H9 (cell line): Measurements from ENCODE around the gene MPZL3. TPM values are rescaled to one million over a fixed set of nuclear protein-coding genes. Genes with fewer than 3 reads are reported as not detected.

Experiments used
- DNase-seq: peaks from one replicate; pipeline ENCODE4 v3.0.0-alpha.2; 2017
- H2AFZ ChIP-seq: one replicate; pipeline ENCODE4 v1.6.1; 2013; ENCODE audit warnings: mild to moderate bottlenecking, low read length, control low read depth, moderate library complexity
- H2AK5ac ChIP-seq: 2 replicates; pipeline ENCODE4 v1.6.1; 2013; ENCODE audit warnings: low read length, control low read depth, mixed read lengths; ENCODE audit not compliant: insufficient read length
- H2BK120ac ChIP-seq: one replicate; pipeline ENCODE4 v1.6.1; 2013; ENCODE audit warnings: low read depth, mild to moderate bottlenecking, low read length, control low read depth, inconsistent platforms; ENCODE audit not compliant: poor library complexity, severe bottlenecking
- H2BK12ac ChIP-seq: 2 replicates; pipeline ENCODE4 v1.6.1; 2013; ENCODE audit warnings: low read length, control low read depth, mixed read lengths, low read depth; ENCODE audit not compliant: insufficient read length
- H2BK15ac ChIP-seq: 2 replicates; pipeline ENCODE4 v1.6.1; 2013; ENCODE audit warnings: low read depth, low read length, control low read depth
- H2BK20ac ChIP-seq: one replicate; pipeline ENCODE4 v1.6.1; 2013; ENCODE audit warnings: low read depth, mild to moderate bottlenecking, low read length, control low read depth, inconsistent platforms; ENCODE audit not compliant: poor library complexity, severe bottlenecking
- H2BK5ac ChIP-seq: 2 replicates; pipeline ENCODE4 v1.6.1; 2013; ENCODE audit warnings: low read length, control low read depth, mixed read lengths; ENCODE audit not compliant: insufficient read length
- H3K14ac ChIP-seq: 2 replicates; pipeline ENCODE4 v1.6.1; 2013; ENCODE audit warnings: low read length, control low read depth; ENCODE audit not compliant: insufficient read depth
- H3K18ac ChIP-seq: 2 replicates; pipeline ENCODE4 v1.6.1; 2013; ENCODE audit warnings: low read depth, mild to moderate bottlenecking, mixed read lengths, low read length, control low read depth; ENCODE audit not compliant: insufficient read length
- H3K23ac ChIP-seq: 2 replicates; pipeline ENCODE4 v1.6.1; 2013; ENCODE audit warnings: low read length, control low read depth, mixed read lengths, low read depth; ENCODE audit not compliant: insufficient read length
- H3K23me2 ChIP-seq: 2 replicates; pipeline ENCODE4 v1.6.1; 2013; ENCODE audit warnings: low read depth, mild to moderate bottlenecking, mixed read lengths, low read length, control low read depth; ENCODE audit not compliant: insufficient read length, poor library complexity, severe bottlenecking
- H3K27ac ChIP-seq: 2 replicates; pipeline ENCODE4 v1.5.1; 2013; ENCODE audit warnings: low read length, control low read depth, mixed read lengths, low read depth; ENCODE audit not compliant: insufficient read length
- H3K27me3 ChIP-seq: 2 replicates; pipeline ENCODE4 v1.6.1; 2013; ENCODE audit warnings: low read length, control low read depth, inconsistent platforms; ENCODE audit not compliant: insufficient read depth
- H3K4ac ChIP-seq: 2 replicates; pipeline ENCODE4 v1.6.1; 2013; ENCODE audit warnings: low read depth, mild to moderate bottlenecking, control low read depth, inconsistent platforms, low read length, moderate library complexity
- H3K4me1 ChIP-seq: 2 replicates; pipeline ENCODE4 v1.6.1; 2013; ENCODE audit warnings: low read length, control low read depth, inconsistent platforms; ENCODE audit not compliant: insufficient read depth
- H3K4me2 ChIP-seq: 2 replicates; pipeline ENCODE4 v1.6.1; 2013; ENCODE audit warnings: low read length, control low read depth, mixed read lengths; ENCODE audit not compliant: insufficient read length, insufficient read depth
- H3K56ac ChIP-seq: 2 replicates; pipeline ENCODE4 v1.6.1; 2013; ENCODE audit warnings: low read depth, mild to moderate bottlenecking, mixed read lengths, low read length, control low read depth; ENCODE audit not compliant: insufficient read length
- H3K79me1 ChIP-seq: 2 replicates; pipeline ENCODE4 v1.6.1; 2013; ENCODE audit warnings: low read depth, mild to moderate bottlenecking, moderate library complexity, low read length, control low read depth, inconsistent platforms; ENCODE audit not compliant: insufficient read depth, poor library complexity, severe bottlenecking
- H3K79me2 ChIP-seq: 2 replicates; pipeline ENCODE4 v1.6.1; 2013; ENCODE audit warnings: low read length, control low read depth, inconsistent platforms; ENCODE audit not compliant: insufficient read depth
- H3K9ac ChIP-seq: 2 replicates; pipeline ENCODE4 v1.6.1; 2013; ENCODE audit warnings: low read length, control low read depth, mixed read lengths; ENCODE audit not compliant: insufficient read length; ENCODE audit errors: extremely low read depth
- H3K9me3 ChIP-seq: one replicate; pipeline ENCODE4 v1.6.1; 2013; ENCODE audit warnings: low read depth, low read length, inconsistent platforms; ENCODE audit not compliant: control insufficient read depth
- H3T11ph ChIP-seq: one replicate; pipeline ENCODE4 v1.6.1; 2013; ENCODE audit warnings: mild to moderate bottlenecking, low read length, control low read depth, inconsistent platforms
- H4K20me1 ChIP-seq: one replicate; pipeline ENCODE4 v1.6.1; 2013; ENCODE audit not compliant: control insufficient read depth, insufficient read length, insufficient read depth
- H4K5ac ChIP-seq: 2 replicates; pipeline ENCODE4 v1.6.1; 2013; ENCODE audit warnings: low read depth, mild to moderate bottlenecking, mixed read lengths, low read length, control low read depth; ENCODE audit not compliant: insufficient read length
- H4K8ac ChIP-seq: replicated peaks from 2 replicates; pipeline ENCODE4 v1.6.1; 2013; ENCODE audit warnings: low read length, control low read depth, mixed read lengths, low read depth; ENCODE audit not compliant: insufficient read length
- H4K91ac ChIP-seq: 2 replicates; pipeline ENCODE4 v1.6.1; 2013; ENCODE audit warnings: low read depth, mild to moderate bottlenecking, moderate library complexity, mixed read lengths, low read length, control low read depth; ENCODE audit not compliant: insufficient read length
- H3K27ac Mint-ChIP-seq, 3 experiments: 2 replicates in 2 of 3; 3 replicates in 1 of 3; pipeline ENCODE4 v1.8.0; 2020 to 2021; ENCODE audit warnings: mixed read lengths in 3 of 3, mild to moderate bottlenecking in 1 of 3, moderate library complexity in 1 of 3
- H3K27me3 Mint-ChIP-seq: 2 replicates; pipeline ENCODE4 v1.8.0; 2021; ENCODE audit warnings: low read depth, mild to moderate bottlenecking, moderate library complexity, mixed read lengths
- H3K36me3 Mint-ChIP-seq, 3 experiments: 2 replicates in 2 of 3; 3 replicates in 1 of 3; pipeline ENCODE4 v1.8.0; 2020 to 2021; ENCODE audit warnings: low read depth in 3 of 3, mixed read lengths in 3 of 3; ENCODE audit not compliant: insufficient read depth in 1 of 3
- H3K4me1 Mint-ChIP-seq, 2 experiments: 2 replicates each; pipeline ENCODE4 v1.8.0; 2020; ENCODE audit warnings: mixed read lengths in 2 of 2
- H3K4me3 Mint-ChIP-seq, 2 experiments: 2 replicates in 1 of 2; 3 replicates in 1 of 2; pipeline ENCODE4 v1.8.0; 2020 to 2021; ENCODE audit warnings: mild to moderate bottlenecking in 2 of 2, mixed read lengths in 2 of 2, moderate library complexity in 1 of 2
- H3K9me3 Mint-ChIP-seq, 2 experiments: 2 replicates in 1 of 2; 3 replicates in 1 of 2; pipeline ENCODE4 v1.8.0; 2020; ENCODE audit warnings: mild to moderate bottlenecking in 2 of 2, mixed read lengths in 2 of 2, moderate library complexity in 1 of 2
- WGBS: extraction: QIAGEN DNeasy Blood & Tissue Kit; methylation state at CpG from one replicate; pipeline ENCODE4 v1.1.7; 2013; ENCODE audit warnings: missing lambda C conversion rate, low lambda C conversion rate, mixed read lengths; ENCODE audit not compliant: insufficient read length; ENCODE audit errors: extremely low coverage; 5-methylcytosine and 5-hydroxymethylcytosine counted together
- total RNA-seq: library from RNA; stranded (reverse); gene quantifications from 2 replicates; pipeline ENCODE4 v1.2.1, GENCODE V29; 2021
- TF ChIP-seq, protein P1 (sequence below): fragments of 200-600 bp; sonication (generic); conservative IDR thresholded peaks from 3 replicates; pipeline ENCODE4 v1.8.0; 2021; ENCODE audit warnings: antibody characterized with exemption, mild to moderate bottlenecking

Gene MPZL3
- total RNA-seq, 1 experiment from 2014 or later: 2.6 TPM

DNA sequence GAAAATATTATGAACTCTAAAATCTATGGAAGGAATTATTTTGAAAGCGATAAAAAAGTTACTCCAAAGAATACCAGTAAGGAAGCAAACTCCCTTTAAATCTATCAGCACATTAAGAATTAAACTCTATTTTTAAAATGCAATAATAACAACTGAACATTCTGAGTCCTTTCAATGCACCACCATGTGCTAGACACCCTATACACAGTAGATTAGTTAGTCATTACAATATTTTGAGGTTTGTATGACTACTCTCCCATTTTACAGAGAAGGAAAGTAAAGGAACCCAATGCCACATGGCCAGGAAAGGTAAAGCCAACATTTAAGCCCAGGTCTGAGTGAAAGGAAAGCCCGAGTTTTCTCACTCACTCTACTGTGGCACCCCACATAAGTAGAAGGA is 45.1 kb downstream of the MPZL3 start:
- no peak overlapping the region for H4K5ac ChIP-seq
- H4K91ac ChIP-seq: no peak overlapping the region
- H3K18ac ChIP-seq: no peak overlapping the region
- peaks cover 13% of the 10 kb centered on the region for H3K4me1 ChIP-seq
- no peak overlapping the region for H3K4me3 Mint-ChIP-seq
- peaks cover 4% of the 10 kb centered on the region for H3K27me3 Mint-ChIP-seq
- no peaks in the 10 kb centered on the region for H3K9me3 ChIP-seq
- 0 out of 7 replicates have a peak, but pooled peaks cover 0 to 7% (median 0%) of the 10 kb centered on the region in 3 experiments for H3K36me3 Mint-ChIP-seq
- no peaks in the 10 kb centered on the region for H4K20me1 ChIP-seq
- H2BK15ac ChIP-seq: no peak overlapping the region
- no peaks in the 10 kb centered on the region for H3K23me2 ChIP-seq
- TF ChIP-seq, protein P1, sequence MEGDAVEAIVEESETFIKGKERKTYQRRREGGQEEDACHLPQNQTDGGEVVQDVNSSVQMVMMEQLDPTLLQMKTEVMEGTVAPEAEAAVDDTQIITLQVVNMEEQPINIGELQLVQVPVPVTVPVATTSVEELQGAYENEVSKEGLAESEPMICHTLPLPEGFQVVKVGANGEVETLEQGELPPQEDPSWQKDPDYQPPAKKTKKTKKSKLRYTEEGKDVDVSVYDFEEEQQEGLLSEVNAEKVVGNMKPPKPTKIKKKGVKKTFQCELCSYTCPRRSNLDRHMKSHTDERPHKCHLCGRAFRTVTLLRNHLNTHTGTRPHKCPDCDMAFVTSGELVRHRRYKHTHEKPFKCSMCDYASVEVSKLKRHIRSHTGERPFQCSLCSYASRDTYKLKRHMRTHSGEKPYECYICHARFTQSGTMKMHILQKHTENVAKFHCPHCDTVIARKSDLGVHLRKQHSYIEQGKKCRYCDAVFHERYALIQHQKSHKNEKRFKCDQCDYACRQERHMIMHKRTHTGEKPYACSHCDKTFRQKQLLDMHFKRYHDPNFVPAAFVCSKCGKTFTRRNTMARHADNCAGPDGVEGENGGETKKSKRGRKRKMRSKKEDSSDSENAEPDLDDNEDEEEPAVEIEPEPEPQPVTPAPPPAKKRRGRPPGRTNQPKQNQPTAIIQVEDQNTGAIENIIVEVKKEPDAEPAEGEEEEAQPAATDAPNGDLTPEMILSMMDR: no peak
- H3K4me2 ChIP-seq: no peak overlapping the region
- H2BK12ac ChIP-seq: no peak overlapping the region
- H3K79me2 ChIP-seq: no peaks in the 10 kb centered on the region
- H3T11ph ChIP-seq: no peak overlapping the region
- no peak overlapping the region for H2AK5ac ChIP-seq
- no peak overlapping the region for H2BK5ac ChIP-seq
- no peak for DNase-seq
- peaks cover 32 to 34% of the 10 kb centered on the region in 2 experiments for H3K4me1 Mint-ChIP-seq
- H3K27ac ChIP-seq: no peak overlapping the region
- H3K27ac Mint-ChIP-seq: no peak overlapping the region
- no peak overlapping the region for H3K23ac ChIP-seq
- no peak overlapping the region for H3K4ac ChIP-seq
- H2AFZ ChIP-seq: no peak overlapping the region
- no peak overlapping the region for H3K14ac ChIP-seq
- H4K8ac ChIP-seq: no peak overlapping the region
- H3K56ac ChIP-seq: no peak overlapping the region
- H3K9me3 Mint-ChIP-seq: no peaks in the 10 kb centered on the region
- no peaks in the 10 kb centered on the region for H3K27me3 ChIP-seq
- H2BK120ac ChIP-seq: no peak overlapping the region
- H2BK20ac ChIP-seq: no peak overlapping the region
- no peaks in the 10 kb centered on the region for H3K79me1 ChIP-seq
- no CpG with 5 or more reads among the region's 2 CpGs for WGBS
- no peak overlapping the region for H3K9ac ChIP-seq
